ENCODE data around the gene AP1G1.

DNA sequence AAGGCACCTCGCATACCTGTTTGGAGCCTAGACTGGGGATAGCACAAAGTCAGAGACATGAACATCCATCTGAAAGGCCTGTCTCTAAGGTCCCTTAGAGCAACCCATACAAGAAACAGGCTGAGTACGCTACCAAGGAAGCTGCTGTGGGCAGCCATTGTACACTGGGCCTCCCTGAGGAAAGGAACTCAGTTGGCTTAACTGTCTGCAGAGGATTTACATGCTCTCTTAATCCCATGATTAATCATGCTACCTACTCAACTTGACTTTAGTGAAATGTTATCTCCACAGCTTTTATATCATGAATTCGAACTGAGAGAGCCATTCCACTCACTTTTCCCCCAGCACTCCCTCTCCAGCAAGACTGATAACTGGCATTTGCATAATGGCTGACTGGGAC lies 110.1 kb downstream of the AP1G1 start:
- no peak for TF ChIP-seq POLR2A (IDR thresholded peaks at IDR 0.05)
- TF ChIP-seq, protein P1, sequence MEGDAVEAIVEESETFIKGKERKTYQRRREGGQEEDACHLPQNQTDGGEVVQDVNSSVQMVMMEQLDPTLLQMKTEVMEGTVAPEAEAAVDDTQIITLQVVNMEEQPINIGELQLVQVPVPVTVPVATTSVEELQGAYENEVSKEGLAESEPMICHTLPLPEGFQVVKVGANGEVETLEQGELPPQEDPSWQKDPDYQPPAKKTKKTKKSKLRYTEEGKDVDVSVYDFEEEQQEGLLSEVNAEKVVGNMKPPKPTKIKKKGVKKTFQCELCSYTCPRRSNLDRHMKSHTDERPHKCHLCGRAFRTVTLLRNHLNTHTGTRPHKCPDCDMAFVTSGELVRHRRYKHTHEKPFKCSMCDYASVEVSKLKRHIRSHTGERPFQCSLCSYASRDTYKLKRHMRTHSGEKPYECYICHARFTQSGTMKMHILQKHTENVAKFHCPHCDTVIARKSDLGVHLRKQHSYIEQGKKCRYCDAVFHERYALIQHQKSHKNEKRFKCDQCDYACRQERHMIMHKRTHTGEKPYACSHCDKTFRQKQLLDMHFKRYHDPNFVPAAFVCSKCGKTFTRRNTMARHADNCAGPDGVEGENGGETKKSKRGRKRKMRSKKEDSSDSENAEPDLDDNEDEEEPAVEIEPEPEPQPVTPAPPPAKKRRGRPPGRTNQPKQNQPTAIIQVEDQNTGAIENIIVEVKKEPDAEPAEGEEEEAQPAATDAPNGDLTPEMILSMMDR (IDR thresholded peaks at IDR 0.05): no peak

All from right lobe of liver (tissue), 4 donors.